GM19438 (cell line): Measurements from ENCODE around the gene LCP2.

ENCODE experiments used
- ATAC-seq: cut with Tn5 transposase; IDR thresholded peaks from one replicate; pipeline ENCODE4 v1.9.1; 2021; ENCODE audit warnings: low read depth; ENCODE audit not compliant: unreplicated experiment

Gene LCP2

DNA sequence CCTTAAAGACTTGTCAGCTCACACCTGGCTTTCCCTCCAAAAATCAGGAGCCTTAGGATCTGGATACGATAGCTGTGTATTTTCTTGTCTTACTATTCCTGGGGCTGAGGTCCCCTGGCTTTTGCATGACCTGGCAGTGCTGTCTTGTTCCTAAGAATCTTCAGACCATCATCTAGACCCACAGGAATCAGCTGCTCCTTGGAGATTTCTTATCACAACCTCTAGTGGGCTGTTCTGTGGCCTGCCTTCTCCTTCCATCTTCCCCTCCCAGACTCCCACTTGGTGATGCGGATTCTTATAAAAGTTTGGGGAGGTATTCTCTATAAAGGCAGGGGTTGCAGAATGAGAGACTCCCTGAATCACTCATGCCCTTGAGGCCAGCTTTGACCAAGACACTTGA, 21.4 kb downstream of the LCP2 start:
- no peak for ATAC-seq

DNA sequence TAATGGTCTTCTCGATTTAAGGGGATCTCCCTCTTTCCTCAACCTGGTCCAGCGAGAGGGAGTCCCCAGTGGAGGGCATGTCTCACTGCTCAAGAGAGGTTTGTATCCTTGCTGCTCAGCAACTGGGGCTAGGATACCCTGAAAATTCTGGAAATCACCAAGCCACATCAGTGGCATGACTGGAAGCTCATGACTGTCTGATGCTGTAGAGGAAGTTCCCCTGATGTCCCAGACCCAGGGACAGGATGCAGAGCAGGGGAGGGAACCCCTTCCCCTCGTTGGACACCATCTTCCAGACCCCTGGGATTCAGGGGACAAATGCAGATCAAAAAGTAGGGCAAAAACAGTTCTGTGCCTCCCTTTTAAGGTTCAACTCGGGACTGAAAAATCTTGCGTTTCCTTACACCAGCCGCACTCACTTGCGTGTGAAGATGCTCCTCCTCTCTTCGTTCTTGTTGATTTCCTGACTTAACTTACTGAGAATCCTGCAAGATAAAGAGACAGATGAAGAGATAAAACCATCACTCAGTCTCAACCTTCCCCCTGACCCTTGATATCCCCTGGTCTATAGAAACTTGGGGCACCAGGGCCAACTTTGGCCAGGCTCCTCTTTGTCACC, 22.1 kb downstream of the LCP2 start:
- ATAC-seq: no peak

DNA sequence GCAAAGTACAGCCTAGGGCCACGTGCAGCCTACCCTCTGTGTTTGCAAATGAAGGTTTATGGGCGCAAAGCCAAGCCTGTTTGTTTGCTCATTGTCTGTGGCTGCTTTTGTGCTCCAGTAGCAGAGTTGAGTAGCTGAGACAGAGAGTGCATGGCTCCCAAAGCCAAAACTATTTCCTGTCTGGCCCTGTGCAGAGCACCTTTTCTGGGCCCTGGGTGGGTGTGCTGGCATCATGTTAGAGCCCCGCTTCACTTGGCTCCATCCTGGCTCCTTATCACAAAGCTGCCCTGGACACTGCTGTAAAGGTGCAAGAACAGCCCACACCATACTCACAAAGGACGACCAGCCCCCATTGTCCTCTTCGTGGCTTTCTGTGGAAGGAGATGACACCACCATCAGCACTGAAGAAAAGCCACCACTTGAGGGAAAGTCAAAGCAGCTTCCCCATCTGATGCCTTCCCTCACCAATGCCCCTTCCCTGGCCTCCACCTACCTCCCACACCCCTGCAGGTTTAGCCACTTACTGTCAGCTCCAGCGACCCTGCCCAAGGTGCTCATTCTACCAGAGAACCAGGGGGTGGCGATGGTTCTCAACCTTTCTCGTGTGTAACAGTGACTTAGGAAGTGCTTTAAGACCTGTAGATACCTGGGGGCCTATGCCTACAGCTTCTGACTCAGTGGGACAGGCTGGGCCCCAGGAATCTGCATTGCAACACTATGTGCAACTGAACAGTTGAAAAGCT, 23.4 kb downstream of the LCP2 start:
- no peak for ATAC-seq

DNA sequence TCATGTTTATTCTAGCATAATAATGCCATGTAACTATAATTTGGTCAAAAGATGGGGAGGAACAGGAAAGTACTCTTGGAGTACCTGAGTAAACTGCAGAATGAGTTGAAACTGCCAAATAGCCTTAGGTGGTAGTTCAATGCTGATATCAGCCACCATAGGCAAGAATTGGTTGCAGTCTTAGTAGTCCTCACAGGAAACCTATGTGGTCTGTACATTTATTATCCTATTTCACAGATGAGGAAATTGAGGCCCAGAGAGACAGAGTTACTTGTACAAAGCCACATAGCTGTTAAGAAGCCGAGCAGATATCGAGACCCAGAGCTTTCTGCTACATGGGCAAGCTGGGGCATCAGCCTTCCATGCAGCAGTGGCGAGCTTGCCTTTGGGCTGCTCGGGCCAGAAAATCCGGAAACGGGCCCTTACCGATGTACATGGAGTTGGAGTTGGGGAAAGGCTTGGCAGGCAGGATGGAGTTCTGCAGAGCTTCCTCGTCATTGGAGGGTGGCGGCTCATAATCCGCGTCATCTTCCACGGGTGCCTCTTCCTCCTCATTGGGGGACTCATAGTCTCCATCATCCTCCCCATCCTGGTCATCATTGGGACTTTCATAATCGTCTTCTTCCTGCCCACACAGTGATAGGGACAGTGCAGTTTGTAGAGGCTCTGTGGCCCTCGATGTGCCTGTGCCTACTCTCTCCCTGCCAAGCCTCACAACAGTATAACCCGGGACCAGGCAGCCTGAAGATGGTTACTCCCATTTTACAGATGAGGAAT, 27.1 kb downstream of the LCP2 start:
- ATAC-seq: no peak

DNA sequence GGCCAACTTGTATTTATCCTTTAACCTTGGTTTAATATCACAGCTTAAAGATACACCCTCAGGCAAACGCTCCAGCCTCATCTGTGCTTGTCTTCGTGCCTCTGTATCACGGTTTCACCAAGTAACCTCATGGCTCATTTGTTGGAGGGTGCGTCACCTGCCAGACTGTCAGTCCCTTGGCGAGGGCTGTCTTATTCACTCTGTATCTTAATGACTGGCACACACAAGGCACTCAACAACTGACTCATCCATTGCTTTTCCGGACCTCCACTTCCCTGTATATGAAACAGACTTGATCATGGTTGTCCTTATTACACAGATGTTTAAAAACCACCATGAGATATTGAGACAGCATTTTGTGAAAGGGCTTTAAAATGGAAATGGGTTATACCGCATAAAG, 28.0 kb downstream of the LCP2 start:
- no peak for ATAC-seq

DNA sequence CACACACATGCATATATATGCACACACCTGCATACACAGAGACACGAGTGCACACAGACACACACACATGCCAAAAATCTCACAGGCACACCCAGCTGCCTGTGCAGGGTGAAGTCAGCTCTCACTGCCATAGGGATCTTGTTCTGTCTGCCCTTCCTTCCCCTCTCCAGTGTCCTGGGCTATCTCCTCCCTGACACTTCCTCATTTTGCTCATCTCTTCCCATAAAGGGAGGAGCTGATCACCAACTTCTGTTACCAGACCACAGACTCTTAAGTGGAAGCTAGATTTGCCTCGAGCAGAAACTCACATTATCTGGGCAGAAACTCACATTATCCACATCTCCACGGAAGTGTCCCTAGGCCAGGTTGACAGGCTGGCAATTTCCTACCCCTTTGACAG, 28.7 kb downstream of the LCP2 start:
- ATAC-seq: no peak

DNA sequence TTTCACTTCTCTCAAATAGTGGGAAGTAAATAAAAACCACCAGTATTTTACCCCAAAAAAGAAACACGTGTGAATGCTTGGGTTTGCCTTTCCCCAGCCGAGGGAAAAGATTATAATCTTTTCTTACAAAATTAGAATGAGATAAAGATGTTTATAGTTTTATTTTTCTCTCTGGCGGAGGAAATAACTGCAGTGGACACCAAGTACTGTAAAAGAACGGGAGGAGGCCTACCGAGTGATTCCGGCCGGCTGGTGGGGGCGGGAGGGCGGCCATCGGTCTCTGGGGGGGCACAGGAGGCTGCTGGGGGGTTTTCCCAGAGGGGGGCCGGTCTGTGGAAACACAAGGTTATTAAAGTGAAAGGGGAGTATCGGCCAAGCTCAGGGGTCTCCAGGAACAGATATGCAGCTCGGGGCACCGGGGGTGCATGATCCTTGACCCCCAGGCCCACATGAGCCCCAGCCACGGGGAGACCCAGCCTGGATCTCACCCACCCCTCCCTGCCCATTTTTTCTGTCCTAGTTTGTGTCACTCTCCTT, 29.4 kb downstream of the LCP2 start:
- ATAC-seq: no peak

DNA sequence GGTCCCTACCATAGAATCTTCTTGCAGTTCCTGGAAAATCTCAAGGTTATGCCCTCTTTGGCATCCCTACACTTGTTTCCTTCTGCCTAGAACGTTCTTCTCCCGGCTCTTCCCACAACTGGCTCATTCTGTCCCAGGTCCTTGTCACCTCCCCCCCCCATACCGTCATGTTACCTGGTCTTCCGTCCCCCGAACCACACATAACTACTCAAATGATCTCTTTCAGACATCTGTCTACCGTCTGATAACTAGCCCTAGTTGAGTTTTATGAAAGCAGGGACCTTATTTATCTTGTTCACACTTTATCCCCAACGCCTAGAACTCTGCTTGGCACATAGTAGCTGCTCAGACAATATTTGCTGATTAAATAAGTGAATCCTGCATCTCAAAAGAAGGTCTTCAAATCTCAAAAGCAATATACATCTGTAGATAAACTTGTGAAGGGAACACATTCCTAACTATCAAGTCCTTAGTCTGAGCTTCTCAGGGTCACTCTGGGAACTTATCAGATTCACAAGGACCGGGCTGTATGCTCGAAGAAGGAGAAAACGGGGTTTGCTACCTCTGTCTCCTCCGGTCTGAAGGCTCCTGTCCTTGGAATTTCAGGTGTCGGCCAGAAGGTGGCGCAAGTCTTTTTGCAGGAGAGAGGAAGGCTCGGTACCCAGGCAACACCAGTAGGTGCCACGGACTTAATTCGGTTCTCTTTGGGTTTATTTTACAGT, 30.0 kb downstream of the LCP2 start:
- no peak for ATAC-seq

DNA sequence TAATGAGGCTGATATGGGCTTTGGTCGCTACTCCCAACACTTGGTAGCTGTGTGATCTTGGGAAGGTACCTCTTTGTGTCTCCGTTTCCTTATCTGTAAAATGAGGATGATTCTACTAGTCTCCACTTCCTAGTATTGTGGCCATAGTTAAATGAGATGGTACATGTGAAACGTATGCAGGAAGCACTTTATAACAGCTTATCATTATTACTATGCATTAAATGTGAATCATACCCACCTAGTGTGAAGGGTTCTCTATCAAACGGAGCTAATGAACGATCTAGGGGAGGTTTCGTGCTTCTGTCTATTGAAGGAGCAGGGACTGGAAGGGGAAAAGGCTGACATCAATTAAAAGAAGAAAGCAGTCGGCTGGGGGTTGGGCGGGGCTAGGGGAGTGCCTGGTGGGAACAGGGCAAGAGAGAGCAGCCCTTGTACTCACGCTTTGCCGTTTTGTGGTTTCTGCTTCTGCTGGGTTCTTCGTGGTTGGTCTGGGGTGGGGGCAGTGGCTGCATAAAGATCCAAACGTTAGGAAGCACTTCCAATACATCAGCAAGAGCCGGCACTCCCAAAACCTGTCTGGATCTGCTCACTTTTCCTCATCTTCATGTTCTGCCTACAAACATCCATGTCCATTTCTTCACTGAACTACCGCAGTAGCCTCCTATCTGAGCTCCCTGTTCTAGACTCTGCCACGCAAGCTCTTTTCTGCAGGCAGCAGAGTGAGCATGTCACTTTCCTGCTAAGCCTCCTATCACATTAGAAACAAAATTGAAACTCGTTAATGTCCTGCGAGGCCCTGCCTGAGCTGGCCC, 30.8 kb downstream of the LCP2 start:
- ATAC-seq: no peak

DNA sequence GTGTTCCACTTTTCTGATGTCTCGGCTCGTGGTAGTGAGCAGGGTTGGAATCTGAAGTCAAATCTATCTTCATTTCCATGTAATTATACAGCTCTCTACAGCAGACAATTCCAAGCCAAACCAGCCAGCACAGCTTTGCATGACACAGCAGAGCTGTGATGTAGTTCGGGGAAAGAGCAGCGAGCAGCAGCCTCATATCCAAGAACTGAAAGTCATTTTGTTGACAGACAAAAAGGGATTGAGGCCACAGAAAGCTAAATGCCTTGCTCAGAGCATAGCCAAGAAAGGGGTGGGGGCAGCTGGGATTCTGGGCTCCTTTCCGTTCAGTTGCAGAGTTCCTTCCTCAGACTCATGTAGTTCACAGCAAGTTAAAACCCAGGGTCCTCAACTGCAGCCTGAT, 32.1 kb downstream of the LCP2 start:
- ATAC-seq: no peak

DNA sequence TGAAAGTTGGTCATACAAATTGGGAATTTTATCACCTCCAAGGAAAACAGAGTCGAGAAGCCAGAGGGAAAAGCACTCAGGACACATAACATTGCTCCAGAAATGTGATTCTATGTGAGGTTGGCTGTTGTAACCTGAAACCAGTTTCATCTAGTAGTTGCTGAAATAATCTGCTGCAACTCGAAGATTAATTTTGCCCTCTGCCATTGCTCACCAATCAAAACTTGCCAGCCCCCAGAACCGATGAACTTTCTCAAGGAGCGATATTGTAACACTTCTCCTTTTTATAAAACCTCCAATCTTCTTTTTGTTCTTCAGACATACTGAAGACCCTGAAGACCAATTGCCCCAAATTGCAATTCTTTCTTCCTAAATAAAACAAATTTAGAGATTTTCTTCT, 33.7 kb downstream of the LCP2 start:
- ATAC-seq: no peak

DNA sequence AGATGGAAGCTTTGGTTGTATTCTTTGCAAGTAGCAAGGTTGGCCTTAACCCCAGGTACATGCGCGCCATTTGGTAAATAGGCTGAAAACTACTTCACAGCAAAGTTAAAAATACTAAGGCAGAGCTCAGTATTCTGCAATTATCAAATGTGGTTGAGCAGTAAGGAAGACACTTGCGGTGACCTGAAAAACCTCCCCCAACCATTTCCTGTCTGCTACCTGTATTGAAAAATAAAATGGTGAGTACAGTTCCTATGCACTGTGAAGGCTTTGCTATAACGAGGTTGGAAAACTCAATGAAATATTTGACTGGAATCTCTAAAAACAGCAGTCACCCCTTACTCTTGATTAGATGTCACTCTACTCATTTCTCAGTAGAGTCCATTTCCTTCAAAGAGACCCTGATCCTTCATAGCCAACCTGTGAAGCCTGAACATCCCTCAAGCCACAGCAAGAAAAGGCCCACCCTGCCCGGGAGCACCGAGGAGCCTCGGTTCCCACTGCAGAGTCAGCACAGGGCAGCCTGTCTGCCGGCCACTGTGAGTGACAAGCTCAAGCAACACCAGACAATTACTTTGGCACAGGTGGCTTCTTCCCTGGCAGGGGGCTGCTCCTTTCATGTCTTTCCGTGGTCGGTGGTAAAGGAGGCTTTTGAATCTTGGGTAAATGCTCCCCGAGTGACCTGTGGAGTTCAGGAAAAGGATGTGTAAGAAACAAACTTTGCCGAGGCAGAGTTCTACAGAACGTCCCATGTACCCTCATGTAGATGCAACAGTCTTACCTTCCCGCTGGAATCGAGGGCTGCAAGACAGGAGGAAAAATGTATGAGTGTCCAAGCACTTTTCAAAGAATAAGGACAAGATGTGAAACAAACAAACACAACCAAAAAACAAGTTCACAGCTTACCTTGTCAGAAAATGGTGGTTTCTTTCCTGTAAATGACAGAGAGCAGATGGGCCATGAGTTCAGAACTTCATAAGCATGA, 35.2 kb downstream of the LCP2 start:
- no peak for ATAC-seq

DNA sequence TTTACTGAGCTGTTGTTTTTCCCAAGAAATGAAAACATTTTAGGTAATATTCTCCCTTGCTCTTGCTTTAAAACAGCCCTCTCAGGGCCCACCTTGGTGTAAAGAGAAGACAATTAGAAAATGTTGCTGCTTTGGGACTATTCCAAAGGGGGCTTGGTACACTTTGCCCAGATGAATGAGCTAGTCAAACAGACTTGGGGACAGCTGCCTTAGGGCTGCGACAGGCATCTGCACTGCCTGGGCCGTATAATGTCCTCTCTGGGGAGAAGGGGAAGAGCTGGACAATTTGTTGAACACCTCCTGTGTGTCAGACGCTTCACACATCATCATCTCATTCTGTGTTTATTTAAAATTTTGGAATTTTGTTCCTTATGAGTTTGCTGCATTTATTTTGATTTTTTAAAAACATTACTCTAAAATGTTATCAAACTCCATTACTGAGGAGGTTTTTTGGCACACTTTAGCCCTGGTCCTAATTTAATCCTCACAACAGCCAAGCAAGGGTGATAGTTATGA, 36.0 kb downstream of the LCP2 start:
- no peak for ATAC-seq

DNA sequence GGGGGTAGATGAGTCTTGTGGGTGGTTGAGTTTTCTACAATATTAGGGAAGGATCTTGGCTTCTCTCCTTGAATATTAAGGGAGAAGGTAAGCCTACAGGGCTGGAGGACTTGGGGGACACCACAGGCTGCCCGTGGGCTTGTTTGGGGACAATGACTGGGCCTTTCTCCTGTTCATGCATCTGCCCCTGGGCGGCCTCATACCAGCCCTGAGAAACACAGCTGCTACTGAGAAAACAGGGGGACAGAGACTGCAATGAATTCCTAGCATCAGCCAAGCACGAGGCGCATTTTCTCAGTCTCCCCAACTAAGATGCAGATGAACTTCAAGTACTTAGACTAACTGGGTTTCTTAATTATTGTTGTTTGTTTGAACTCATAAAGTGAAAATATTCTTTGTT, 40.2 kb downstream of the LCP2 start:
- no peak for ATAC-seq

DNA sequence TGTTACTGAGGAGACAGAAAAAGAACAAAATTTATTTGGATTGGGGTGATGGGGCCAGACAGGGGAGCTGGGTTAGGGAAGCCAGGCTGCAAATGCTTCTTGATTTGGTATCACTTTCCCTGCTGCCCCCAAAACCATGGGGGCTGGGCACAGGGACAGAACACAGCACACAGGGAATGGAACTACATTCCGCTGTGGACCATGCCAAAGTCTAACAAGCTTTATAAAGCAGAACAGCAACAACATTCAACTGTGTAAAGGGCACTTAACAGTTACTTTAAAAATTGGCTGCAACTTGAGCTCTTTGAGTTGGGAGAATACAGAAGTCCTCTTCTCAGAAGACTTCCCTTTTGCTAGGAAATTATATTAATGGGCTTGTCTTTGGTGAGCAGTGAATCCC, 41.0 kb downstream of the LCP2 start:
- ATAC-seq: no peak

DNA sequence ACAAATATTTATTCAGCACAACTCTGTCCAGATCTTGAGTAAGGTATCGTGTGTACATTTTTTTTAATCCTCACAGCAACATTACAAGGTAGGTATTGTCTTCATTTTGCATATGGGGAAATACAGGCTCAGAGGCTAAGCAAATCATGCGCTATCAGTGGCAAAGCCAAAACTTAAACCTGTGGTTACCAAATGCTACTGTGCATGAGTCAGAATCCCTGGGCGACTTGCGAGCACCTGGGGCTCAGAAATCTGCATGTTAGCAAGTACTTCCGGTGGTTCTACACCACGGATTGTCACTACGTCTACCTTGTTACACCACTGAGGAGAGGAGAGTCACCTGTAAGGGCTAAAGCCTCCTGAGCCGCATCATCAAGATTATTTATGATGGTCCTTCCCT, 43.5 kb downstream of the LCP2 start:
- ATAC-seq: peak; percentile 92

DNA sequence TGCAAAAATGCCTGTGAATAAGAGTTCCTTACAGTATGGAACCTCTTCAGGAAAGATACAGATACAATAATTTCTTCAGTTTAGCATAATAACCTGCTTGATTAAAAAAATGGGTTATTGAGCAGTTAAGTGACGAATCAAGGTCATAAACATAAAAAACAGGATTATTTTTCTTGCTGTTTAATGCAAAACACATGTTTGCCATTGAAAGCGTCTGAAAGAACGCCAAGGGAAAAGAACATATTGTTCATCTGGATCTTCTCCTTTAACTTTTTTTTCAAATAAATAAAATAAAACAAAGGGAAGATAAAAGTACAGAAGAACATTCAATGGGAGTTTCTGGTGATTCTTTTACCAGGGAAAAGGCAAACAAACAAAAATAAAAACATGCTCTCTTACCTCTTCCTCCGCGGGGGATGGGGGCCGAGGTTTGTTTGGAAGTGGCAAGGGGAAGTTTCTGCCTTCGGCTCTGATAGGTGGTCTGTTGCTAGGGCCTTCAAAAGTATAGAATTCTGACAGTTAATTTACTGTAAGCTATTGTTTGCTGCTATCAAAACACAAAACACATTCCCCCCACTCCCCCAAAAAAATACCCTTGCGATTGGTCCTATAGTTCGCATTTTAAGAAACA, 44.7 kb downstream of the LCP2 start:
- ATAC-seq: no peak

DNA sequence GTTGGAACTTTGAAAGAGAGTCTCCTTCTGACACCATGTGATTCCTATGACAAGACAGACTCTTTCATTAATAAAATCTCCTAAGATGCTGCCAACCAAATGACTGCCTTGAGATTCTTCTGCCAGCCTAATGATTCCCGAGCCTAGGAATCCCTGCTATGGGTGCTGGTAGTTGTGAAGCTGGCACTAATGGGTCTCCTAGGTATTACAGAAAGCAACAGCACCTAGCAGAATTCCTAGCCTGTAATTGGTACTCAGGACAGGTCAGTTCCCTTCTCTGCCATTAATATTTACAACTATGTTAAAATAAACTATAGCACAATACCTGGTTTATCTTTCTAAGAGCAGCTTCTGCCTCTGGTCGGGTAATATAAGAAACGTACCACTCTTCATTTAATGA, 45.5 kb downstream of the LCP2 start:
- no peak for ATAC-seq
